Measurements from ENCODE around the gene DNASE1L2. TPM values are rescaled to one million over a fixed set of nuclear protein-coding genes. Genes with fewer than 3 reads are reported as not detected.

DNASE1L2 gene
- total RNA-seq, 3 donors from 2014 or later: 0.52 to 1.1 (median 0.86) TPM

DNA sequence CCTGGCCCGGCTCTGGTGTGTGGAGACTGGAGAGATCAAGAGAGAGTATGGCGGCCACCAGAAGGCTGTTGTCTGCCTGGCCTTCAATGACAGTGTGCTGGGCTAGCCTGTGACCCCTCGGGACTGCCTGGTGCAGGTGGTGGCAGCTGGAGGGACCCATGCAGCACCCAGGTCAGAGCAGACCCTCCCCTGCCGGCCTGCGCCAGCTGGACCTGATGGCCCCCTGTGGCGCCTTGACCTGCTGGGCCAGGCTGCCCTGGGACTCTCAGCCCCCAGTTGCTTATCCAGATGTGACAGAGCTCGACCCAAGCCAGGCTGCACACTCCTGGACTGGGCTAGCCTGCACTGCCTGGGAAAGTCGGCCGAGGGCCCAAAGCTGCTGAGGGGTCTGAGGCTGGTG is 27.5 kb upstream of the DNASE1L2 start:
- H3K4me3 Mint-ChIP-seq: no peak overlapping the region
- DNase-seq: no peak
- ATAC-seq: no peak
- no peaks in the 10 kb centered on the region for H3K27me3 Mint-ChIP-seq (ENCODE audit: low read depth)
- no peaks in the 10 kb centered on the region for H3K9me3 Mint-ChIP-seq
- H3K4me1 Mint-ChIP-seq (ENCODE audit: low read depth): peaks cover 33% of the 10 kb centered on the region
- peaks cover 13% of the 10 kb centered on the region for H3K36me3 Mint-ChIP-seq (ENCODE audit: insufficient read depth)

DNA sequence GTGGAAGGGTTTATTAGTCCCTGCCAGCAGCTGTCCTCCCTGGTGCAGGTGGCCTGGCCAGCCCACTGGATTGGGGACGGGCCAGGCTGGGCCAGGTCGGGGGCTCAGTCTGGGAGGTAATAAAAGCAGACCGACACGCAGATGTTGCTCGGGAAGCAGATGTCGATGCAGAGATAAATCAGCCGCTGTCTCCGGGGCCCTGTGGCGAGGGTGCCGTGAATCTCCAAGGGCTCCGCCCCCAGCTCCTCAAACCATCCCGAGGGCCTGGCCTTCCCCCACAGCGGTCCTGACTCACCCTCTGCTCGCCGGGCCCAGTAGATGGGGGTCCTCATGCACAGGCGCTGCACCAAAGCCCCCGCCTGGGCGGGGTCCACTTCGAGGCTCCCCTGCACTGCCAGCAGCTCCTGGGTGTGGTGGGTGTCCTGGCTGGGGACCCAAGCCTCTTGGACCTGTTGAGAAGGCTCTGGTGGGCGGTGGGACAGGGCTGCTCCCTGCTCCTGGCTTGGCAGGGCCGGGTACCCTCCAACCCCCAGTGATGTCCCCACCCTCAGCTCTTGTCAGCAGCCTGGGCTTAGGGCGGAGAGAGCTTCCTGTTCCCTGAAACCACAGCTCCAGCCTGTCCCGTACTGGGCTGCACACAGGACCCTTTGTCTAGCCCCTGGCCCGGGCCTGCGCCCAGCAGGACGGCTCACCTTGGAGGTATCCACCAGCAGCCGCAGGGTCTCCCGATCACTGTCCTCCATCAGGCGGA is 26.8 kb upstream of the DNASE1L2 start:
- H3K27me3 Mint-ChIP-seq (ENCODE audit: low read depth): no peaks in the 10 kb centered on the region
- peaks cover 13% of the 10 kb centered on the region for H3K36me3 Mint-ChIP-seq (ENCODE audit: insufficient read depth)
- ATAC-seq (no peak), DNase-seq (no peak)
- H3K4me1 Mint-ChIP-seq (ENCODE audit: low read depth): peaks cover 30% of the 10 kb centered on the region
- no peaks in the 10 kb centered on the region for H3K9me3 Mint-ChIP-seq
- H3K4me3 Mint-ChIP-seq: no peak overlapping the region

DNA sequence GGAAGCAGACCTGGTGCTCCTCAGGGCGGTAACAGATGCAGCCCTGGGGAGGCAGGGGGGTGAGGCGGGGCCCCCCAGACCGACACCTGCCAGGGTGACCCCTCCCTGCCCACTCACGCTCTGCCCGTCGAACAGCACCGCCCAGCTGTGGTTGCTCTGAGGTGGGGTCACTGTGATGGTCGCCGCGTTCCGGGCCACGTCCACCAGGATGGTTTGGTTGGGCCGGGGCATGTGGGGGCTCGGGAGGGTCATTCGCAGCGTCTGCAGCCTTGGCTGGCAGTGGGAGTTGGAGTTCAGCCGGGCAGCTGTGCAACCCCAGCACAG is 26.3 kb upstream of the DNASE1L2 start:
- ATAC-seq (no peak), DNase-seq (no peak)
- Mint-ChIP-seq H3K36me3 (ENCODE audit: insufficient read depth) (peaks cover 13% of the 10 kb centered on the region), H3K4me1 (ENCODE audit: low read depth) (peaks cover 27% of the 10 kb centered on the region), H3K27me3 (ENCODE audit: low read depth) (no peaks in the 10 kb centered on the region), H3K9me3 (no peaks in the 10 kb centered on the region), H3K4me3 (no peak overlapping the region)

DNA sequence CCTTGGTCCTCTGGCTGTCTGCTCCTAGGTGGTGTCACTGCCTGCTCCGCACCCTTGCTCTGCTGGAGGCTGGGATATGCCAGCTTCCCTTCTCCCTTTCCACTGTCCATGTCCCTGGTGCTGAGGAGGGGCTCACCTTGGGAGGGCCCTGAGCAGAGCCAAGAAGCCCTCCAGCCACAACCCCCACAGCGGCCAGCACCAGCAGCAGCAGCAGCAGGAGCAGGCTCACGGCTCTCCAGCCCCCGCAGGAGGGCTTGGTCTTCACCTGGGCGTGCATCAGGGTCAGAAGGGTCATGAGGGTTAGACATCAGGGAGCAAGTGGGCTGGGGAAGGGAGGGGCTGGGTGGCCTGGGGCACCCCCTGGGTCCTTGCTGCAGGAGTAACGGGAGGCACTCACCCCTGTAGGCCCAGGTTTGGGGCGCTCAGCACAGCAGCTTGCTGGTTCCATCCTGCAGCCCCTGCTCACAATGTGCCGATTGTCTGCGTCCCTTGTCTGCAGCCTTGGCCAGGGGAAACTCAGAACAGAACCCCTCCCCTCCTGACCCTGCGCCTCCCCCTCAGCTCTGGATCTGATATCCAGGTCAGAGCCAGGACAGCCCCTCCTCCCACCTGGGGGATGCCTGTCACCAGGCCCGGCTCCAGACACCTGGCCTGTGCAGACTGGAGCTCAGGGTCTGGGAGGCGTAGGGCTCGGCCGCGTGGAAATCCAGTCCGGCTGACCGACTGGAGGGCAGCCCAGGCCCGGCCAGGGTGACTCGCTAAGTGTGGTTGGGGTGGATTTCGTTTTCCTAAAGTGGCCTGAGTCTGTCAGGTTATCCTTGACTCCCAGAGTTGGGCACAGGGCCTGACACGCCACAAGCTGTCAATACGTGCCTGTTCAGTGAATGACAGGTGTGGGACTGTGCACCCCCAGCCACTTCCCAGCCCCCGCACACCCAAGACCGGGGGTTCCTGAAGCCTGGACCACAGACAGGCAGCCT is 25.6 kb upstream of the DNASE1L2 start, which contains the start of gene BRICD5:
TSS of gene BRICD5 (minus strand) at position 478 of the 980 bp plus-strand sequence. CDS start at position 448, 30 bp downstream.
- DNase-seq: no peak
- Mint-ChIP-seq H3K4me1 (ENCODE audit: low read depth) (peaks cover 27% of the 10 kb centered on the region), H3K36me3 (ENCODE audit: insufficient read depth) (peaks cover 13% of the 10 kb centered on the region), H3K9me3 (no peaks in the 10 kb centered on the region), H3K27me3 (ENCODE audit: low read depth) (no peaks in the 10 kb centered on the region), H3K4me3 (no peak within 1 kb of the TSS)
- no peak for ATAC-seq

DNA sequence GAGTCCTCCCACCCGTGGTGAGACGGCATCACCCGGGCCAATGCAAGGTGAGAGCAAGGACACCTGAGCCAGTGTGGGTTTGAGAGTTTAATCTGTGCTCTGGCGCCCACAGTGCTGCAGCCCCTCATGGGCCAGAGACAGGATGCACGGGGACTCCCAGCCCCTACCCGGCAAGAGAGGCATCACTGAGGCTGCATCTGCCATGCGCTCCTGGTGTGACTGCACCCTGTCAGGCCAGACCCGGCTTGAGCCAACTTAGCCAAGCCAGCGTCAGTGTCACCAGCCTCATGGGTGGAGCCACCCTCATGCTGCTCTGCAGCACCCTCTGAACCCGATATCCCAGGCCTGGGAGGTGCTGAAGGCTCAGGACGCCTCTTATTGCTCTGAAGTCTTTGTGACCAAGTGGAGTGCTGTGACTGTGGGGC is 24.3 kb upstream of the DNASE1L2 start:
- peak overlapping the region; percentile 31 for H3K4me3 Mint-ChIP-seq
- H3K36me3 Mint-ChIP-seq (ENCODE audit: insufficient read depth): peaks cover 11% of the 10 kb centered on the region
- H3K4me1 Mint-ChIP-seq (ENCODE audit: low read depth): peaks cover 23% of the 10 kb centered on the region
- H3K27me3 Mint-ChIP-seq (ENCODE audit: low read depth): no peaks in the 10 kb centered on the region
- DNase-seq (no peak), ATAC-seq (no peak)
- H3K9me3 Mint-ChIP-seq: no peaks in the 10 kb centered on the region

DNA sequence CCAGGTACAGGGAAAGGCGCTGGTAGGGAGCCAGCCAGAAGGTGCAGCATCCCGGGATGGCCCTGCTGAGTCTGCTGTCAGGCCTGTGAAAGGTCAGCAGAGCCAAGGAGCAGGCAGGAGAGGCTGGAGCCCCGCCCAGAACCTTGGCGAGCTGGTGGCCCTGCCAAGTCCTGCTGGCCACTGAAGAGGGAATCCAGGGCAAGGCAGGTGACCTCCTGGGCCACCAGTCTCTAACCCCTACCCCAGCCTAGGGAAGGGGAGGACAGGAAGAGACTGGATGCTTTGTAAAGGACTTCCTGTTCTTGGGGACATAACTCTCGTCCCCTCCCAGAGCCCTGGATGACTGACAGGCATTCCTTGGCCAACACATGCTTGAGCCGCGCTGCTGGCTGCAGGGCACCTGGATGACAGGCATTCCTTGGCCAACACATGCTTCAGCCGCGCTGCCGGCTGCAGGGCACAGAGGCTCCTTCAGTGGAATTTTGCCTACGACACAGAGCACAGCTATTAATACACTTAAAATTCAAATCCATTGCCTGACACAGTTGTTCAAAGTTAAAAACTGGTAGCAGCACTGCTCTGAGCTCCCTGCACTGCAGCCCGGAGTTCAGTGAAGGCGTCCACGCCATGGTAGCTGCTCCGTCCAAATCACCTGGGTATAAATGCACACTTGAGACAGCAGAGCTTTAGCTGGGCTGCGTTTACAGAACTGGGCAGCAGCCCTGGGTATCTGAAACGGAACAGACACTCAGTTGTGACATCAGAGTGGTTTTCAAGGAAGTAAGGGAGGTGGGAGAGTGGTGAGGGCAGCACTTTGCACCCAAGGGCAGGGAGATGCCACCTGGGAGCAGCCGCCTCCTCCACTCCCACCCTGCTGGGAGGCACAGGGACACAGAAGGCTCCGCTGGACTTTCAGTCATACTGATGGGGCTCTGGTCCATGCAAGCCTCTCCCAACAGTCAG is 23.6 kb upstream of the DNASE1L2 start:
- ATAC-seq: no peak
- H3K4me1 Mint-ChIP-seq (ENCODE audit: low read depth): peaks cover 17% of the 10 kb centered on the region
- H3K27me3 Mint-ChIP-seq (ENCODE audit: low read depth): no peaks in the 10 kb centered on the region
- no peak for DNase-seq
- H3K36me3 Mint-ChIP-seq (ENCODE audit: insufficient read depth): peaks cover 8% of the 10 kb centered on the region
- H3K4me3 Mint-ChIP-seq: peak overlapping the region; percentile 81
- no peaks in the 10 kb centered on the region for H3K9me3 Mint-ChIP-seq

DNA sequence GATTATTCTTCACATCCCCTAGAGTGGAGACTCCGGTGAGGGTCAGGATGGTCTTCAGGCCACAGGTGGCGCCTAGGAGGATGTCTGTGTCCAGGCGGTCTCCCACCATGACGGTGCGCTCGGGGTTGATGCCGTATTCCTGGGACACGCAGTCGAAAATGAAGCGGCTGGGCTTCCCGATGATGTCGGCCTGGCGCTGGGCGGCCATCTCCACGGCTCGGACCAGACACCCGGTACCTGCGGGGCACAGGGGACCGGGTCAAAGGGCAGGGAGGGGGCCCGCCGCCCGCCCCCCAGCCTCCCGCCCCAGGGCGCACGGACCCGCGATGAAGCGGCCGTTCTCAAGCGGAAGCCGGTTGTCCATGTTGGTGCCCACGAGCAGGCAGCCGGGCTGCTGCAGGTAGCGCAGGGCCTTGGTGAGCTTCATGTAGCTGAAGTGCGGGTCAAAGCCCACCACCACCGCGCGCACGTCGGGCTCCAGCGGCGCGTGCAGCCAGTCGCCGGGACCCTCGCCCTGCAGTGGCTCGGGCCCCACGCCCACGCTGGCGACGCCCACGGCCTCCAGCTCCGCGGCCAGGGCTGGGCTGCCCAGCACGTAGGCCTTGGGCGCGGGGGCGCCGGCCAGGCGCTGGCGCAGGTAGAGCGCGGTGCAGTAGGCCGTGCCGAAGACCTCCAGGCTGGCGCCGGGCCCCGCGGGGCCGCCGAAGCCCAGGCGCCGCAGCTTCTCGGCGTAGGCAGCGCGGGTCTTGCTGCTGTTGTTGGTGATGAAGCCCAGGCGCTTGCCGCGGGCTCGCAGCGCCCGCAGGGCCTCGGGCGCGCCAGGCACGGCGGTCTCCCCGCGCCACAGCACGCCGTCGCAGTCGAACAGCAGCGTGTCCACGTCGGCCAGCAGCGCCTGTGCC is 22.2 kb upstream of the DNASE1L2 start:
- no peaks in the 10 kb centered on the region for H3K27me3 Mint-ChIP-seq (ENCODE audit: low read depth)
- DNase-seq: no peak
- peaks cover 6% of the 10 kb centered on the region for H3K36me3 Mint-ChIP-seq (ENCODE audit: insufficient read depth)
- ATAC-seq: peak; percentile 0 to 5
- no peaks in the 10 kb centered on the region for H3K9me3 Mint-ChIP-seq
- peak overlapping the region; percentile 81 for H3K4me3 Mint-ChIP-seq
- H3K4me1 Mint-ChIP-seq (ENCODE audit: low read depth): peaks cover 15% of the 10 kb centered on the region

DNA sequence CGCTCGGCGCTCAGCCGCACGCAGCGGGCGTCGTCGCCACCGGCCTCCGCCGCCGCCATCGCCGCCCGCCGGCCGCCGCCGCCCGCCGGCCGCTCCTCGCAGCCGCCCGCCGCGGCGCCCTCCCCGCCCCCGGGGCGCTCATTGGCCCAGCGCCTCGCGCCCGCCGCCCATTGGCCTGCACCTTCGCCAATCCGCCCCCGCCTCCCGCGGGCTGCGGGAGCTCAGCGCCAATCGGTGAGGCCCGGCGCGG is 21.6 kb upstream of the DNASE1L2 start, which contains the start of gene PGP:
TSS of gene PGP (minus strand) at position 122 of the 250 bp plus-strand sequence. CDS start at position 59, 63 bp downstream.
- ATAC-seq: peak; percentile 92 to 93
- Mint-ChIP-seq H3K4me1 (ENCODE audit: low read depth) (peaks cover 15% of the 10 kb centered on the region), H3K27me3 (ENCODE audit: low read depth) (no peaks in the 10 kb centered on the region), H3K4me3 (peak within 1 kb of the TSS; percentile 87), H3K36me3 (ENCODE audit: insufficient read depth) (peaks cover 6% of the 10 kb centered on the region), H3K9me3 (no peaks in the 10 kb centered on the region)
- DNase-seq: no peak

DNA sequence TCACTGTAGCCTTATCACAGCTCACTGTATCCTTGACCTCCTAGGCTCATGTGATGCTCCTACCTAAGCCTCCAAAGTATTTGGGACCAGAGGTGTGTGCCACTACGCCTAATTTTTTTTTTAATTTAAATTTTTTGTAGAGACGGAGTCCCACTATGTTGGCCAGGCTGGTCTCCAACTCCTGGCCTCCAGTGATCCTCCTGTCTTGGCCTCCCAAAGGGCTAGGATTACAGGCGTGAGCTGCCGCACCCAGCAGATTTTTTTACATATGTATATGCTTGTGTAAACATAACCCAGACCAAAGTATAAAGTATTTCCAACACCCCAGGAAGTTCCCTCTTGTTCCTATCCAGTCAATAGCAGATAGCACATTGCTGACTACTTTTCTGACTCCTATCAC is 19.9 kb upstream of the DNASE1L2 start:
- DNase-seq: no peak
- peaks cover 15% of the 10 kb centered on the region for H3K4me1 Mint-ChIP-seq (ENCODE audit: low read depth)
- peak overlapping the region; percentile 87 for H3K4me3 Mint-ChIP-seq
- no peaks in the 10 kb centered on the region for H3K9me3 Mint-ChIP-seq
- H3K27me3 Mint-ChIP-seq (ENCODE audit: low read depth): no peaks in the 10 kb centered on the region
- peaks cover 6% of the 10 kb centered on the region for H3K36me3 Mint-ChIP-seq (ENCODE audit: insufficient read depth)
- ATAC-seq: no peak

DNA sequence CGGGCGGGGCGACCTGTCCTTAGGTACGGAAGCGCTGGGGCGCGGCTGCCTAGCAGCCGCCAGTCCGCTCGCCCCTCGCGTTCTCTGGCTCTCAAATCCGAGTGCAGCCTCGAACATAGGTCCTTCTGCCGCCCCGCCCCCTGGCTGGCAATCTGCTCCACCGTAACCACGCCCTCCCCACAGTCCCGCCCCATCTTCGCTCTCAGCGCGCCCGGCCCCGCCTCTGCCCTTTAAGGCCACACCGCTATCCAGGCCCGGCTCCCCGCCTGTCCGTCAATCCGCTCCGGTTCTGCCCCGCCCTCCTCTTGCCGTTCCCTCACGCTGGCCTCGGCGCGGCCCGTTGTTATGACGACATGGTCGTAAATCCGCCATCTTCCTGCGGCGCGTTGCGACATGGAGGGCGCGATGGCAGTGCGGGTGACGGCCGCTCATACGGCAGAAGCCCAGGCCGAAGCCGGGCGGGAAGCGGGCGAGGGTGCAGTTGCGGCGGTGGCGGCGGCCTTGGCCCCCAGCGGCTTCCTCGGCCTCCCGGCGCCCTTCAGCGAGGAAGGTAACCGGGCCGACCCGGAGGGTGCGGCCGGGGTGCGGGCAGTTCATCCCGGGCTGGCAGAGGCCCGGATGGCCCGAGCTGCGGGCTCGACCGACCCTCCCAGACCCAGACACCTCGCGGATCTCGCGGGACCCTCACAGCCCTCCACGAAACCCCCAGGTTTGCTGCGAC is 12.9 kb upstream of the DNASE1L2 start, which contains the start of gene E4F1:
TSS of gene E4F1 (plus strand) at position 371 of the 721 bp plus-strand sequence. CDS start at position 394, 23 bp downstream.
- H3K27me3 Mint-ChIP-seq (ENCODE audit: low read depth): no peaks in the 10 kb centered on the region
- H3K4me3 Mint-ChIP-seq: peak within 1 kb of the TSS; percentile 85
- H3K4me1 Mint-ChIP-seq (ENCODE audit: low read depth): peaks cover 17% of the 10 kb centered on the region
- ATAC-seq (peak; percentile 98), DNase-seq (peak; percentile 99)
- no peaks in the 10 kb centered on the region for H3K9me3 Mint-ChIP-seq
- H3K36me3 Mint-ChIP-seq (ENCODE audit: insufficient read depth): peaks cover 4% of the 10 kb centered on the region

DNA sequence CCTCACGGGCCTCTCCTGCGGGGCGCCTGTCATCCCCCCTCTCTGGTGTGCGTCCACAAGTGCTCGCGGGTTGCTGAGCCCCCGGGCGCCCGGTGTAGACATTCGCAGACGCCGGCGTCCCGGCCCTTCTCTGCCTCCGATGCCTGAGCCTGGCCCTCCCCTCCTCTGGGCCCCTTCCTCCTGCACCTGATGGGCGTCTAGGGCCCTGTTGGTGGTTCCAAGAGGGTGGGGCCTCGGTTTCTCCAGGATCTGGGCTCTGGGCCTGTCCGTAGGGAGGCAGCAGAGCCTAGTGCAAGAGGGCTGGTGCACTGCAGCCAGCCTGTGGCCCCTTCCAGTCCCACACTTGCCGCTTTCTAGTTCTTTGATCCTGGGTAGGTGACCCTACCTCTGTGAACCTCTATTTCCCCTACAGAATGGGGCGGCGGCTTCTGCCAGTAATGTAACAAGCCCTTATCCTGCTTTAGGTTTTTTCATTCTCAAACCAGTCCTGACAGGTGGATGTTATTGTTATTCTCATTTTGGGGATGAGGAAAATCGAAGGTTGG is 12.2 kb upstream of the DNASE1L2 start:
- Mint-ChIP-seq H3K36me3 (ENCODE audit: insufficient read depth) (peaks cover 4% of the 10 kb centered on the region), H3K9me3 (no peaks in the 10 kb centered on the region), H3K4me1 (ENCODE audit: low read depth) (peaks cover 17% of the 10 kb centered on the region), H3K4me3 (peak overlapping the region; percentile 85), H3K27me3 (ENCODE audit: low read depth) (no peaks in the 10 kb centered on the region)
- DNase-seq: no peak
- ATAC-seq: peak; percentile 23 to 35

DNA sequence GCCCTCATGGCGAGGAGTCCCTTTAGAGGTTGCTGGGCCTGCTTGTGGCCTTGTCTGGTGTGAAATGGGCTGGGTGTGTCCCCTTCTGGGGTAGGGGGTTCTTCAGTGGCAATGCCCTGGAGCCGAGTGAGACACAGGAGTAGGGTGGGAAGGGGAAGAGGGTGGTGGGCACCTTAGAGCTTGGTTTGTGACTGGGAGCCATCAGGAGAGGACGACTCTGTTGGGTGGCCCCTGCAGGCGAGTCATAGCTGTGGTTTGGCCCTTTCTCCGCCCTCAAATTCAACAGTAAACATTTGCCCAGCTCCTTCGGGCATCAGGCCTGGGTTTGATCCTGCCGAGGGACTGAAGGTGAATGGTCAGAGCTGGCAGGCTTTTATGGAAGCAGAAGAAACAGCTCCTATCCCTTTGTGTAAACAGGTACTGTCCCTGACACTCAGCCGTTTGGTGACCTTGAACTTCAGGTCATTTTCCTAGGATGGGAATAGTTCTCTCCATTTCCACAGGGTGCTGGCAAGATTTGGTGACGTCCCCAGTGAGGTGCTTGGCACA is 9.9 kb upstream of the DNASE1L2 start:
- Mint-ChIP-seq H3K9me3 (no peaks in the 10 kb centered on the region), H3K36me3 (ENCODE audit: insufficient read depth) (peaks cover 13% of the 10 kb centered on the region), H3K4me1 (ENCODE audit: low read depth) (peaks cover 17% of the 10 kb centered on the region), H3K4me3 (no peak overlapping the region), H3K27me3 (ENCODE audit: low read depth) (no peaks in the 10 kb centered on the region)
- no peak for DNase-seq
- ATAC-seq: no peak

All from activated T-cell treated with anti-CD3 and anti-CD28 coated beads, Interleukin-2, amount 50 U/mL, for 4 hours (primary cell).